ENCODE measurements around the gene NRP1.

The NRP1 gene

GRCh38 chr10:33204031-33204430 is 130.4 kb downstream of the NRP1 start:
- DNase-seq: no peak

- DNase-seq: no peak
Observed at GRCh38 chr10:33201971-33202370, 132.5 kb downstream of the NRP1 start.

- DNase-seq: no peak
Observed at GRCh38 chr10:33201056-33201780, 133.2 kb downstream of the NRP1 start.

GRCh38 chr10:33199731-33200232 is 134.7 kb downstream of the NRP1 start:
- DNase-seq: no peak

- no peak for DNase-seq
Observed at GRCh38 chr10:33198610-33199009, 135.9 kb downstream of the NRP1 start.

GRCh38 chr10:33196710-33197491 is 137.6 kb downstream of the NRP1 start:
- no peak for DNase-seq

- no peak for DNase-seq
Observed at GRCh38 chr10:33196377-33196706, 138.1 kb downstream of the NRP1 start.

- no peak for DNase-seq
Observed at GRCh38 chr10:33195608-33196376, 138.7 kb downstream of the NRP1 start.

- DNase-seq: no peak
Observed at GRCh38 chr10:33193701-33194521, 140.6 kb downstream of the NRP1 start.

- peak; percentile 47 to 84 (median 70) for DNase-seq
Observed at GRCh38 chr10:33193057-33193700, 141.3 kb downstream of the NRP1 start.

GRCh38 chr10:33192190-33192589 is 142.3 kb downstream of the NRP1 start:
- DNase-seq: no peak

- no peak for DNase-seq
Observed at GRCh38 chr10:33190406-33190805, 144.1 kb downstream of the NRP1 start.

- DNase-seq: peak in 1 of 3 experiments; percentile 0
Observed at GRCh38 chr10:33189808-33190207, 144.7 kb downstream of the NRP1 start.

GRCh38 chr10:33189363-33189762 is 145.1 kb downstream of the NRP1 start:
- DNase-seq: no peak

GRCh38 chr10:33187427-33187999 is 147.0 kb downstream of the NRP1 start:
- DNase-seq: peak; percentile 7 to 37 (median 7)

- DNase-seq: no peak
Observed at GRCh38 chr10:33186150-33186549, 148.3 kb downstream of the NRP1 start.

- no peak for DNase-seq
Observed at GRCh38 chr10:33183655-33184054, 150.8 kb downstream of the NRP1 start.

GRCh38 chr10:33180921-33181320 is 153.5 kb downstream of the NRP1 start:
- no peak for DNase-seq

GRCh38 chr10:33180390-33180789 is 154.1 kb downstream of the NRP1 start:
- DNase-seq: no peak

GRCh38 chr10:33179067-33179466 is 155.4 kb downstream of the NRP1 start:
- peak in 1 of 3 experiments; percentile 7 for DNase-seq

- DNase-seq: no peak
Observed at GRCh38 chr10:33178026-33178755, 156.3 kb downstream of the NRP1 start.

Data from NCI-H1417 (cell line).